ENCODE measurements around the gene SPDYC.
A peak's percentile ranks its signal among the peaks of the same experiment; 100 is the strongest.
"Not testable (repeated sequence)": the region's sequence is repeated elsewhere in the genome, so short reads cannot be mapped to it uniquely, and the experiment has no call there.

The SPDYC gene

DNA sequence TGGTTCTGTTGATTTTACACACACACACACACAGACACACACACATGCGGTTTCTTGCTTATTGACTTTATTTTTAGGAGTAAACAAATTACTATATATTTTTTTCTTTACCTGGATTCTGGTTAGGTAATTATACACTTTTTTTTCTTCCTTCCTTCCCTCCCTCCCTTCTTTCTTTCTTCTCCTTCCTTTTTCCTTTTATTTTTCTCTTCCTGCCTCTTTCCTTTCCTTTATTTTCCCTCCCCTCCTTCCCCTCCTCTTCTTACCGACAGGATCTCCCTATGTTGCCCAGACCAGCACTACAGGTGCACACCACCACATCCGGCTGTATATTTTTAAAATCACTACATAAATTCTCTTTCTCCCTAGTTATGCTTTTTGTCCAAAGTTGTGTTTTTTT, 3.1 kb upstream of the SPDYC start:
- H3K4me3 Mint-ChIP-seq: no peak overlapping the region
- no peak overlapping the region for H3K27ac Mint-ChIP-seq
- H3K27me3 Mint-ChIP-seq: no peaks in the 10 kb centered on the region
- DNase-seq (no peak), ATAC-seq (replicated peaks) (no peak)
- peaks cover 0 to 7% of the 10 kb centered on the region in 2 donors for H3K4me1 Mint-ChIP-seq (ENCODE audit: low read depth in 2 of 2)
- no peaks in the 10 kb centered on the region for H3K9me3 Mint-ChIP-seq
- H3K36me3 Mint-ChIP-seq (ENCODE audit: insufficient read depth): no peaks in the 10 kb centered on the region

DNA sequence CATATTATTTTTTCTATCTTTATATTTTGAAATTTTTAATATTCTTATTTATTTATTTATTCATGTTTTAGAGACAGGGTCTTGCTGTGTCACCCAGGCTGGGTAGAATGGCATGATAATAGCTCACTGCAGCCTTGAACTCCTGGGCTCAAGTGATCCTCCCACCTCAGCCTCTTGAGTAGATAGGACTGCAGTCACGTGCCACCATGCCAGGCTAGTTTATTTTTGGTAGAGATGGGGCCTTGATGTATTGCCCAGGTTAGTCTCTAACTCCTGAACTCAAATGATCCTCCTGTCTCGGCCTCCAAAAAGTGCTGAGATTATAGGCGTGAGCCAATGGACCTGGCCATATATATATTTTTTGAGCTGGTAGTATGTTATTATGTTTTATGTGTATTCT, 2.4 kb upstream of the SPDYC start:
- H3K4me1 Mint-ChIP-seq (ENCODE audit: low read depth in 2 of 2): peaks cover 0 to 7% of the 10 kb centered on the region in 2 donors
- DNase-seq (no peak), ATAC-seq (replicated peaks) (no peak)
- H3K4me3 Mint-ChIP-seq: no peak overlapping the region
- no peaks in the 10 kb centered on the region for H3K27me3 Mint-ChIP-seq
- no peaks in the 10 kb centered on the region for H3K36me3 Mint-ChIP-seq (ENCODE audit: insufficient read depth)
- H3K27ac Mint-ChIP-seq: no peak overlapping the region
- H3K9me3 Mint-ChIP-seq: no peaks in the 10 kb centered on the region

DNA sequence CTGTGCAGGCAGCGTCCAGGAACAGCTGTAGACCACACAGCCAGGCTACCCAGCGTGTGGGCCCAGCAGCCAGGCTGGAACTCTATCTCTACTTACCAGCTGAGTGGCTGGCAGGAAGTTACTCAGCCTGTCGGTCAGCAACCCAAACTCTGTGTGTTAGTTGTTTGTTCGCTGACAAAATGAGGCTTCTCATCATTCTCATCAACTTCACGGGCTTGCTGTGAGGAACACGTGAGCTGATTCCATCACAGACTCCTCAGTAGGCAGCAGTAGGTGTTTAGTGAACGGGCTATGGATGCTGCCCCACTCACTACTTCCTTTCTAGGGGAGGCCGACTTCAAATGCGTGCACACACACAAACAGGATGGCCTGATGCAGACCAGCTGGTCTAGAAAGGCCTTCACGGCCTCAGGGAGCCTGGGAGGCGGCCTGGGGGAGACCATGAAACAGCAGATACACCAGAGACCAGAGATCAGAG, 830 bp upstream of the SPDYC start:
- H3K36me3 Mint-ChIP-seq (ENCODE audit: insufficient read depth): no peaks in the 10 kb centered on the region
- DNase-seq (no peak), ATAC-seq (replicated peaks) (peak; percentile 26)
- peak overlapping the region in 1 of 2 donors; percentile 53 for H3K27ac Mint-ChIP-seq
- H3K4me1 Mint-ChIP-seq (ENCODE audit: low read depth in 2 of 2): peaks cover 0 to 7% of the 10 kb centered on the region in 2 donors
- peak overlapping the region in 1 of 2 donors; percentile 1 for H3K4me3 Mint-ChIP-seq
- no peaks in the 10 kb centered on the region for H3K9me3 Mint-ChIP-seq
- H3K27me3 Mint-ChIP-seq: no peaks in the 10 kb centered on the region

DNA sequence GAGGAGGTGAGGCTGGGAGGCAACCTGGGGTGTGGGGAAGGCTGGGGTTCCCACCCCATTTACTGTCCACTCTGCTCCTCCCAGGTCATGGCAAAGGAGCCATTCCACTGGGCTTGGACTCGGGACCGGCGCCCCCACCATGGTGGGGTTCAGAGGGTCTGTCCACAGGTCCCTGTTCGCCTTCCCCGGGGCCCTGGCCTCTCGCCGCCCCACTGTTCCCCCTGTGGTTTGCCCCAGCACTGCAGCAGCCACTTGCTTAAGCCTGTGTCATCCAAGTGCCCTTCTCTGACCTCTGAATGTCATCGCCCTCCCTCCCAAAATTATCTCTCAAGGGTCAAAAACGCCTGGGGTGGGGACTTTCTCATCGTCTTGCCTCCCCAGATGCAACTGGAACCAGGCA, 2.6 kb downstream of the SPDYC start:
- H3K4me1 Mint-ChIP-seq (ENCODE audit: low read depth in 2 of 2): peaks cover 0 to 7% of the 10 kb centered on the region in 2 donors
- no peak overlapping the region for H3K27ac Mint-ChIP-seq
- no peak overlapping the region for H3K4me3 Mint-ChIP-seq
- H3K9me3 Mint-ChIP-seq: no peaks in the 10 kb centered on the region
- ATAC-seq (replicated peaks): no peak
- H3K27me3 Mint-ChIP-seq: no peaks in the 10 kb centered on the region
- no peaks in the 10 kb centered on the region for H3K36me3 Mint-ChIP-seq (ENCODE audit: insufficient read depth)
- no peak for DNase-seq

DNA sequence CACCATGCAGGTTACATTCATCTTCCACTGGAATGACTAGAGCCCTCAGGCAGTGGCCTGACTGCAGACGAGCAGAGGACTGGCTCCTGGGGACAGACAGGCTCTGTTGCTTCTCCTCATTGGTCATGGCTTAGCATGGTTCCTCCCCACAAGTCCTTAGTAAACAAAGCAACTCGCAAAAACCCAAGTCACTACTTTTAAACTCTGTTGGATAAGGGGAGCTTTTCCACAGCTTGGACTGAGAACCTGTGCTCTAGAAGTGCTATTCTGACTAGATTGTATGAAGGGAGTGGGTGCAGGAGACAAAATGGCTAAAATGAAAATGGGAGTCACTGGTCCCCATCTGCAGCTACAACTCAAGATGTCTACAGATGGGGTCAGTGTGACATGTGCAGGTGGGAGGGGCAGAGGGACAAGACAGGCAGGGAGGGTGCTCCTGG, 4.6 kb downstream of the SPDYC start:
- H3K27ac Mint-ChIP-seq; DNase-seq; H3K4me3 Mint-ChIP-seq; ATAC-seq (replicated peaks); H3K4me1 Mint-ChIP-seq (ENCODE audit: low read depth in 2 of 2); H3K36me3 Mint-ChIP-seq (ENCODE audit: insufficient read depth); H3K27me3 Mint-ChIP-seq; H3K9me3 Mint-ChIP-seq: not testable (repeated sequence)

DNA sequence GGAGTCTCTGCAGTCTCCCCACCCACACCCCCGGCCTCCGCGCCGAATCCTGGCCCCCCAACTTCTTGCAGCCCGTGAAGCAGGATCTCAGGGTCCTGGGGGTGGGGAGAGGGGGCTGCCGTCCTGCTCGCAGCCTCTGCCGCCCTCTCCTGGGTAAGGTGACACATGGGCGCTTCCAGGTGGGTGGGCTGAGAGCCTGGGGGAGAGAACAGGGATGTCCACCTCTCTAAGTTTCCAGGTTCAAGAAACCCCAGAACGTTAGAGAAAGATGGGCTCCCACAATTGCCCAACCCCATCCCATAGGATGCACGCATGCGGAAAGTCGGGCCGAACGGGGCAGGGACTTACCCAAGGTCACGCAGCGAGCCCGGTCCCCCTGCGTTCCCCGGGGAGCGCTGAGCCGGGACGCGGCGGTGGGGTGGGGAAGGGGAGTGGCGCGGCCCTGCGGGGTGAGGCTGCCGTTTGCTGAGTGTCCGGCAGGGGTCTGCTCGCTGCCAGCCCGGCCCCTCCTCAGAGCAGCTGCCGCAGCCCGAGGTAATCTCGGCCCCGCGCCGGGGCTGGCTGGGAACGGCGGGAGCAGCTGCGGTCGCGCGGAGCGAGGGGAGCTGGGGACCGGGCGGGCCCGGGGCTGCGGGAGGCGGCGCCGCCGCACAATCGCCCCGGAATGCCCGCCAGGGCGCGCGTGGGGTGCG, 11.0 kb downstream of the SPDYC start:
- Mint-ChIP-seq H3K4me1 (ENCODE audit: low read depth in 2 of 2) (peaks cover 16 to 27% of the 10 kb centered on the region in 2 donors), H3K9me3 (no peaks in the 10 kb centered on the region), H3K27me3 (no peaks in the 10 kb centered on the region), H3K27ac (peak overlapping the region; percentile 89 to 95), H3K4me3 (peak overlapping the region; percentile 89 to 95), H3K36me3 (ENCODE audit: insufficient read depth) (peaks cover 4% of the 10 kb centered on the region)
- ATAC-seq (replicated peaks) (peak; percentile 79), DNase-seq (peak; percentile 47 to 49 (median 48))

DNA sequence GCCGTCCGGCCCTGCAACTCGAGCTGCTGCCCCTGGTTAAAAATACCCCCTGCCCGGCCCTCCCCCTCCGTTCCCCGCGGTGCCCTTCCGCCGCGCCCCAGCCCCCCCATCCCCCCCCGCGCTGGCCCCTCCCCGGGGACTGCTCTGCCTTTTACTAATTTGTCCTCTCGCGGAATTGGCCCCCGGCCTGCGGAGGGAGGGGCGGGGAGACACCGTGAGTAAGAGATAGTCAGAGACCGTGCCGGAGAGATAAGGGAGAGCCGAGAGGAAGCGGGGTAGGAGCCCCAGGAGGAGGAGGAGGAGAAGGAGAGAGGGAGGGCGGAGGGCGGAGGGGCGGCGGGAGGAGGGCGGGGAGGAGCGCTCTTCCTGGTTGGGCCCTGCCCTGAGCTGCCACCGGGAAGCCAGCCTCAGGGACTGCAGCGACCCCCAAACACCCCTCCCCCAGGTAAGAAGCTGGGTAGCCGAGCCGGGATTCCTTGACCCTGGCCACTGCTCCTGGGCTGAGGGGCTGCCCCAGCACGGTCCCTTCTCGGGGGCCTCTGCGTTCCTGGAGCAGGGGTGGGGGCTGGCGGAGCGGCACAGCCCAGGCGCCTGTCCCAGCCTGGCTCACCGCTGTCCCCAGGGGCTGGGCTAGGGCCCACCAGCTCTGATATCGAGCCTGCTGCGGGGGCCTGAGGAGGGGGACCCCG, 11.7 kb downstream of the SPDYC start, which contains the start of gene CAPN1:
TSS of gene CAPN1 (plus strand) at position 360 of the 689 bp plus-strand sequence. CDS start 774 bp downstream, outside the sequence.
- H3K27me3 Mint-ChIP-seq: no peaks in the 10 kb centered on the region

DNA sequence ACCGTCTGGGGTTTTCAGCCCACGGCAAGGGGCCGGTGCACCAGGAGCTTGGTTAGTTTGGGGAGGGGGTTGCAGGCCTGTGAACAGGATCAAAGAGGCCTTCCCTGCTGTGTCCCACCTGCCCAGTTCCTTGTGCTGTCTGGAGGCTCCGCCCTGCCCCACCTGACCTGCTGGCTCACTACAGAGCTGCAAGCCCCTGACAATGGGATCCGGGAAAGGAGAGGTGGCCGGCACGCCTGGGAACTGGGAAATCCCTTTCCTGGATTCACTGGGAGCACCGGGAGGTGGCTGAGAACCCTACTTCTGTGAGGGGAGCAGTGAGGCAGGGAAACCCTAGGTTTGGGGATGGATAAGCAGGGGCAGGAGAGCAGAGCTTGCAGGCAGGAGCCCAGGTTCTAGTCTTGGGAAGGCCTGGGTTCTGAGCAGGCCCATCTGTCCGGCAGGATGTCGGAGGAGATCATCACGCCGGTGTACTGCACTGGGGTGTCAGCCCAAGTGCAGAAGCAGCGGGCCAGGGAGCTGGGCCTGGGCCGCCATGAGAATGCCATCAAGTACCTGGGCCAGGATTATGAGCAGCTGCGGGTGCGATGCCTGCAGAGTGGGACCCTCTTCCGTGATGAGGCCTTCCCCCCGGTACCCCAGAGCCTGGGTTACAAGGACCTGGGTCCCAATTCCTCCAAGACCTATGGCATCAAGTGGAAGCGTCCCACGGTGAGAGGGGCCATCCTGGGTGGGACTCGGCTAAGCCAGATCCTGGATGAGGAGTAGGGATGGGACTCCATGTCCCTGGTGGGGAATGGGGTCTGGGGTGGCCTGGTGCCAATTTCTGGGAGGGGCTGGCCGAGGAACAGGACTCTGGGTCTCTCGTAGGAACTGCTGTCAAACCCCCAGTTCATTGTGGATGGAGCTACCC, 12.5 kb downstream of the SPDYC start:
- H3K27ac Mint-ChIP-seq: peak overlapping the region; percentile 89 to 95
- peaks cover 13% of the 10 kb centered on the region for H3K36me3 Mint-ChIP-seq (ENCODE audit: insufficient read depth)
- peaks cover 23 to 27% of the 10 kb centered on the region in 2 donors for H3K4me1 Mint-ChIP-seq (ENCODE audit: low read depth in 2 of 2)
- DNase-seq: no peak
- H3K9me3 Mint-ChIP-seq: no peaks in the 10 kb centered on the region
- ATAC-seq (replicated peaks): no peak
- peak overlapping the region; percentile 89 to 95 for H3K4me3 Mint-ChIP-seq
- H3K27me3 Mint-ChIP-seq: no peaks in the 10 kb centered on the region

More for the DNA sequence above, 11.7 kb downstream of the SPDYC start, which contains the start of gene CAPN1:
- ATAC-seq (replicated peaks) (peak; percentile 72), DNase-seq (peak; percentile 43 to 48 (median 46))
- Mint-ChIP-seq H3K4me3 (peak within 1 kb of the TSS; percentile 89 to 95), H3K36me3 (ENCODE audit: insufficient read depth) (peaks cover 7% of the 10 kb centered on the region), H3K4me1 (ENCODE audit: low read depth in 2 of 2) (peaks cover 20 to 27% of the 10 kb centered on the region in 2 donors), H3K9me3 (no peaks in the 10 kb centered on the region), H3K27ac (peak within 1 kb of the TSS; percentile 89 to 95)

DNA sequence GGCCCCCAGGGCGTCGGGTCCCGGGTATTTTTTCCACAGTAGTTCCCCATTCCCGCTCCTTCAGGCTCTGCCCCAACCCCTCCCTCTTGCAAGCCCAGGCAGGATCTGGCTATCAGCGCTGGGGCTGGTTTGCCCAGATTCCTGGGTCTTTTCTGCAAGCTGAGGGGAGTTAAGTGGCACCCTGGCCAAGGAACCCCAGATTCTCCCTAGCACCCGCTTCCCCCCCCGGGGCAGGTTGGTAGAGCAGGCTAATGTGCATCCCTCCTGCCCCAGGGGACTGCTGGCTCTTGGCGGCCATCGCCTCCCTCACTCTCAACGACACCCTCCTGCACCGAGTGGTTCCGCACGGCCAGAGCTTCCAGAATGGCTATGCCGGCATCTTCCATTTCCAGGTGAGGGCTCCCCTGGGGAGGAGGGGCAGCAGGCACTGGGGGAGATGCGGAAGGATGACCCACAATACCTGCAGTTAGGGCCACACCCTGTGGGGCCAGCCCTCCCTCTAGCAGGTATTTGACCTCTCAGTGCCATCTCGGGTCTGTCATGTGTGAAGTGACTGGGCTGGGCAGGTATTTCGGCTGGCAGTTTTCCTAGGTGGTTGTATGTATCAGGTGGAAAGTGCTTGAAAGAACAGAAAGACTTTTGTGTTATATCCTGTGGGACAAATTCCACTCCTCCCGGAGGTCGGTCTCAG, 13.3 kb downstream of the SPDYC start:
- Mint-ChIP-seq H3K4me3 (peak overlapping the region; percentile 33 to 56), H3K36me3 (ENCODE audit: insufficient read depth) (peaks cover 17% of the 10 kb centered on the region), H3K27ac (peak overlapping the region; percentile 89 to 95), H3K4me1 (ENCODE audit: low read depth in 2 of 2) (peaks cover 23 to 27% of the 10 kb centered on the region in 2 donors), H3K27me3 (no peaks in the 10 kb centered on the region), H3K9me3 (no peaks in the 10 kb centered on the region)
- no peak for ATAC-seq (replicated peaks)
- no peak for DNase-seq

DNA sequence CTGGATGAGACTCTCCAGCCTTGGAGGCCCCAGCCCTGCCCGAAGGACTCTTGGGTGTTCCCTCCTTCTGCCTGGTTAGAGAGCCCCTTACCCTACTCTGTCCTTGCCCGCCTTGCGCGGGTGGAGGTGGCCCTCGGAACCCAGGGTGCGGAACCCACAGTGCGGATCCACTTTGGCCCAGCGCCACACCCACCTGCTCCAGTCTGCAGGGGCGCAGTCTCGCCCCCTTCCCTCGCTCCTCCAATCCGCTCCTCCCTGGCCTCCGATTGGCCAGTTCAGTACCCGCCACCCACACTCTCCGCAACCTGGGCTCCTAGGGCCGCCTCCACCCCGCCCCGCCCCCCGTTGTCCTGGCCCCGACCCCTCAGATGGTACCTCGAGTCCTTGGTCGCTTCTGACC, 14.1 kb downstream of the SPDYC start:
- no peak for DNase-seq
- Mint-ChIP-seq H3K4me3 (peak overlapping the region; percentile 23 to 33), H3K9me3 (no peaks in the 10 kb centered on the region), H3K27me3 (no peaks in the 10 kb centered on the region), H3K36me3 (ENCODE audit: insufficient read depth) (peaks cover 25% of the 10 kb centered on the region), H3K4me1 (ENCODE audit: low read depth in 2 of 2) (peaks cover 23 to 27% of the 10 kb centered on the region in 2 donors), H3K27ac (no peak overlapping the region)
- no peak for ATAC-seq (replicated peaks)

DNA sequence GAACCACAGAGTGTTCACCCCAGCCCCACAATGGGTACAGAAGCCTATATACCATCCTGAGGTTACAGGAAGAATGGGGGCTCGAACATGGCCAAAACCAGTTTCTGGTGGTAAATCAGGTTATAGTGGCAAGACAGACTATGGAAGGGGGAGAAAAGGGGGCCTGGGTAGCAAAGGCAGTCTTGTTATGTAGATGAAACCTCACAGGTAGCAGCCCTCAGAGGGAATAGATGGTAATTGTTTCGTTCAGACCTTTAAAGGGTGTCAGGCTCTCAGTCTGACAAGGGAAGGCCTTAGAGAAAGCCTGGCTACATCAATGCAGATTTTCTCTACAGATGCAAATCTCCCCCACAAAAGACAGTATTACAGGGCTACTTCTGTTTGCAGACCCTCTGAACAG, 15.1 kb downstream of the SPDYC start:
- Mint-ChIP-seq H3K36me3 (ENCODE audit: insufficient read depth) (peaks cover 32% of the 10 kb centered on the region), H3K27ac (peak overlapping the region in 1 of 2 donors; percentile 51), H3K4me1 (ENCODE audit: low read depth in 2 of 2) (peaks cover 26 to 36% of the 10 kb centered on the region in 2 donors), H3K4me3 (peak overlapping the region in 1 of 2 donors; percentile 23), H3K27me3 (no peaks in the 10 kb centered on the region), H3K9me3 (no peaks in the 10 kb centered on the region)
- ATAC-seq (replicated peaks) (no peak), DNase-seq (no peak)

DNA sequence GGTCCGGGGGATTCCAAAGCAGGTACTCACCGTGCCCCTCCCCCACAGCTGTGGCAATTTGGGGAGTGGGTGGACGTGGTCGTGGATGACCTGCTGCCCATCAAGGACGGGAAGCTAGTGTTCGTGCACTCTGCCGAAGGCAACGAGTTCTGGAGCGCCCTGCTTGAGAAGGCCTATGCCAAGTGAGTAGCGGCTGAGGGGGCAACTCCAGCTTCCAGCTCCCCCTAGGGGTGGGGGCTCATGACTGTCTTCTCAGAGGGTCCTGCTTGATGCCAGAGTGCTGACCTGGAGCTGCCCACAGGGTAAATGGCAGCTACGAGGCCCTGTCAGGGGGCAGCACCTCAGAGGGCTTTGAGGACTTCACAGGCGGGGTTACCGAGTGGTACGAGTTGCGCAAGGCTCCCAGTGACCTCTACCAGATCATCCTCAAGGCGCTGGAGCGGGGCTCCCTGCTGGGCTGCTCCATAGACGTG, 15.9 kb downstream of the SPDYC start:
- Mint-ChIP-seq H3K27ac (peak overlapping the region in 1 of 2 donors; percentile 51), H3K4me3 (no peak overlapping the region), H3K4me1 (ENCODE audit: low read depth in 2 of 2) (peaks cover 26 to 40% of the 10 kb centered on the region in 2 donors), H3K36me3 (ENCODE audit: insufficient read depth) (peaks cover 37% of the 10 kb centered on the region), H3K9me3 (no peaks in the 10 kb centered on the region), H3K27me3 (no peaks in the 10 kb centered on the region)
- DNase-seq (no peak), ATAC-seq (replicated peaks) (no peak)
